K562 (cell line): ENCODE measurements around the gene LAGE3. TPM values are rescaled to one million over a fixed set of nuclear protein-coding genes. Genes with fewer than 3 reads are reported as not detected.

Source experiments
- CBFA2T2 ChIP-seq: fragments of 450-650 bp; conservative IDR thresholded peaks from 2 replicates; pipeline ENCODE4 v1.6.1; 2017; ENCODE audit warnings: mild to moderate bottlenecking
- CGGBP1 ChIP-seq: fragments of 250-450 bp; sonication (Bioruptor Pico); IDR thresholded peaks from 2 replicates; pipeline ENCODE4 v1.9.0; 2021; ENCODE audit warnings: mild to moderate bottlenecking
- CXXC5 ChIP-seq: fragments of 250-450 bp; sonication (Bioruptor Pico); IDR thresholded peaks from 2 replicates; pipeline ENCODE4 v1.8.0; 2022; ENCODE audit warnings: inconsistent platforms, mild to moderate bottlenecking, moderate library complexity
- FOXJ3 ChIP-seq: sonication (generic); formaldehyde crosslinking; IDR thresholded peaks from 2 replicates; pipeline ENCODE4 v1.4.0; 2020; ENCODE audit warnings: mild to moderate bottlenecking, missing genetic modification reagents
- GTF3C2 ChIP-seq: IDR thresholded peaks from 3 replicates; pipeline ENCODE4 v1.6.1; 2011; ENCODE audit warnings: borderline replicate concordance, mild to moderate bottlenecking, moderate library complexity; ENCODE audit not compliant: insufficient read length; ENCODE audit errors: extremely low read depth
- HDAC1 ChIP-seq, 2 experiments: fragments of 450-650 bp; IDR thresholded peaks; 2 replicates each; pipeline ENCODE4 v1.6.1; 2016 to 2017; ENCODE audit warnings: inconsistent platforms in 1 of 2, mild to moderate bottlenecking in 1 of 2, moderate library complexity in 1 of 2
- HDAC2 ChIP-seq: fragments of 450-650 bp; IDR thresholded peaks from 2 replicates; pipeline ENCODE4 v1.6.1; 2016; ENCODE audit warnings: mild to moderate bottlenecking
- HDAC3 ChIP-seq: fragments of 450-650 bp; IDR thresholded peaks from 2 replicates; pipeline ENCODE4 v1.6.1; 2018; ENCODE audit warnings: borderline replicate concordance, mild to moderate bottlenecking, moderate library complexity; ENCODE audit not compliant: partially characterized antibody
- MCM7 ChIP-seq, 2 experiments: fragments of 450-650 bp; IDR thresholded peaks; 2 replicates each; pipeline ENCODE4 v1.6.1; 2016 to 2018
- PHB2 ChIP-seq: fragments of 450-650 bp; IDR thresholded peaks from 2 replicates; pipeline ENCODE4 v1.6.1; 2017; ENCODE audit warnings: low read depth
- PHF8 ChIP-seq: fragments of 200-600 bp; sonication (generic); IDR thresholded peaks from 2 replicates; pipeline ENCODE4 v1.6.1; 2012; ENCODE audit warnings: mixed run types, mild to moderate bottlenecking, inconsistent platforms, low read length, moderate library complexity, borderline replicate concordance
- POLR2A ChIP-seq: fragments of 450-650 bp; conservative IDR thresholded peaks from 2 replicates; pipeline ENCODE4 v1.6.1; 2016
- SIN3A ChIP-seq, 2 experiments: fragments of 150-350 bp in 1 of 2; IDR thresholded peaks; 2 replicates each; pipeline ENCODE4 v1.6.1; 2011 to 2016; ENCODE audit warnings: borderline replicate concordance in 2 of 2, low read depth in 2 of 2, low read length in 2 of 2, mild to moderate bottlenecking in 2 of 2, moderate library complexity in 2 of 2; ENCODE audit not compliant: control insufficient read depth in 1 of 2
- STAT5A ChIP-seq: IDR thresholded peaks from 2 replicates; pipeline ENCODE4 v1.6.1; 2012; ENCODE audit warnings: low read length, inconsistent platforms, borderline replicate concordance
- TAF1 ChIP-seq: IDR thresholded peaks from 2 replicates; pipeline ENCODE4 v1.6.1; 2011; ENCODE audit warnings: mild to moderate bottlenecking, low read length, moderate library complexity; ENCODE audit not compliant: insufficient read depth, control insufficient read depth, severe bottlenecking; ENCODE audit errors: extremely low read depth
- TBP ChIP-seq: optimal IDR thresholded peaks from 2 replicates; pipeline ENCODE3; 2011; ENCODE audit warnings: low read depth, low read length, improper control_type of control experiment
- ZBTB1 ChIP-seq: sonication (generic); formaldehyde crosslinking; IDR thresholded peaks from 2 replicates; pipeline ENCODE4 v1.8.1; 2023; ENCODE audit warnings: missing genetic modification reagents, low read depth, mild to moderate bottlenecking, borderline replicate concordance
- ZBTB2 ChIP-seq: fragments of 450-650 bp; IDR thresholded peaks from 2 replicates; pipeline ENCODE4 v1.6.1; 2016; ENCODE audit warnings: antibody characterized with exemption
- polyA plus RNA-seq, 8 experiments: library from polyadenylated mRNA; depleted of rRNA in 4 of 8; stranded (reverse) in 5 of 8; unstranded in 3 of 8; fragments of >200 nt; fragmentation: Nextera tagmentation in 2 of 8; fragmentation: Illumina TruSeq in 1 of 8; extraction: Ambion mirVana in 2 of 8; extraction: Trizol in 1 of 8; gene quantifications; 2 replicates each; pipeline versions ENCODE4 v1.2.1 to v1.2.3, GENCODE V29; 2011 to 2014; ENCODE audit warnings: inconsistent platforms in 1 of 8, missing spikeins in 1 of 8
- total RNA-seq, 7 experiments: library from RNA; depleted of rRNA in 6 of 7; stranded (reverse); fragments of >200 nt in 6 of 7; fragmentation: Illumina TruSeq in 2 of 7; extraction: Trizol in 2 of 7; gene quantifications; 2 replicates each; pipeline versions ENCODE4 v1.2.1 to v1.2.3, GENCODE V29; 2011 to 2021; ENCODE audit warnings: low replicate concordance in 1 of 7

LAGE3 gene
- total and polyA plus RNA-seq, 9 of the 15 experiments (the other 6 are each of a cell fraction or from before 2014, with no cell fraction given), result 28.2 to 125 (median 35.8) TPM

- peak; percentile 89; the same call in 1 of the 2 replicates for TF ChIP-seq CGGBP1
- no peak for TF ChIP-seq ZBTB2
- TF ChIP-seq FOXJ3 (CRISPR knock-in tag), result no peak
- peak; percentile 85 for TF ChIP-seq CXXC5
- TF ChIP-seq SIN3A (IDR thresholded peaks at IDR 0.05; ENCODE audit: borderline replicate concordance in 2 of 2, control insufficient read depth in 1 of 2, low read depth in 2 of 2, low read length in 2 of 2), result no peak
- peak; percentile 58 for TF ChIP-seq TAF1
- no peak for TF ChIP-seq HDAC3
- no peak for TF ChIP-seq STAT5A
- TF ChIP-seq PHF8, result peak; percentile 72; the same call in 1 of the 2 replicates
- TF ChIP-seq PHB2, result no peak
- no peak for TF ChIP-seq GTF3C2
- no peak for TF ChIP-seq CBFA2T2
- peak; percentile 26; the same call in 1 of the 2 replicates for TF ChIP-seq POLR2A
- TF ChIP-seq ZBTB1 (CRISPR knock-in tag), result peak; percentile 99
- TF ChIP-seq HDAC1 (IDR thresholded peaks at IDR 0.05), result peak in 1 of 2 experiments; percentile 41; a peak in 1 of 4 replicates
- no peak for TF ChIP-seq HDAC2
- TF ChIP-seq TBP, result peak; percentile 52
- no peak for TF ChIP-seq MCM7 (IDR thresholded peaks at IDR 0.05)
Observed at GRCh38 chrX:154436983-154437752, 41.9 kb downstream of the LAGE3 start, which contains the start of gene GDI1 (continued).
